GM19099 (cell line): ENCODE data around the gene BMP7.

Experiments
- POLR2A ChIP-seq: IDR thresholded peaks from 3 replicates; pipeline ENCODE4 v1.6.1; 2011; ENCODE audit warnings: low read depth; ENCODE audit not compliant: insufficient read length; ENCODE audit errors: extremely low read depth

Gene BMP7

GRCh38 chr20:57247292-57247965, 19.0 kb downstream of the BMP7 start:
- TF ChIP-seq POLR2A = no peak

GRCh38 chr20:57245997-57246396, 20.4 kb downstream of the BMP7 start:
- no peak for TF ChIP-seq POLR2A

- TF ChIP-seq POLR2A = no peak
Observed at GRCh38 chr20:57244627-57245214, 21.7 kb downstream of the BMP7 start.

GRCh38 chr20:57244221-57244585, 22.2 kb downstream of the BMP7 start:
- no peak for TF ChIP-seq POLR2A

- TF ChIP-seq POLR2A = no peak
Observed at GRCh38 chr20:57243480-57244220, 22.8 kb downstream of the BMP7 start.

GRCh38 chr20:57242414-57242813, 24.0 kb downstream of the BMP7 start:
- TF ChIP-seq POLR2A = no peak

- no peak for TF ChIP-seq POLR2A
Observed at GRCh38 chr20:57241363-57241991, 25.0 kb downstream of the BMP7 start.

GRCh38 chr20:57240581-57241362, 25.7 kb downstream of the BMP7 start:
- TF ChIP-seq POLR2A = no peak

- no peak for TF ChIP-seq POLR2A
Observed at GRCh38 chr20:57238089-57238488, 28.4 kb downstream of the BMP7 start.

- no peak for TF ChIP-seq POLR2A
Observed at GRCh38 chr20:57237585-57237953, 28.9 kb downstream of the BMP7 start.

- no peak for TF ChIP-seq POLR2A
Observed at GRCh38 chr20:57236813-57237584, 29.4 kb downstream of the BMP7 start.

- TF ChIP-seq POLR2A = no peak
Observed at GRCh38 chr20:57234556-57235251, 31.7 kb downstream of the BMP7 start.

GRCh38 chr20:57231951-57232428, 34.5 kb downstream of the BMP7 start:
- no peak for TF ChIP-seq POLR2A
